ENCODE measurements around the gene FRMD4A.

The FRMD4A gene

DNA sequence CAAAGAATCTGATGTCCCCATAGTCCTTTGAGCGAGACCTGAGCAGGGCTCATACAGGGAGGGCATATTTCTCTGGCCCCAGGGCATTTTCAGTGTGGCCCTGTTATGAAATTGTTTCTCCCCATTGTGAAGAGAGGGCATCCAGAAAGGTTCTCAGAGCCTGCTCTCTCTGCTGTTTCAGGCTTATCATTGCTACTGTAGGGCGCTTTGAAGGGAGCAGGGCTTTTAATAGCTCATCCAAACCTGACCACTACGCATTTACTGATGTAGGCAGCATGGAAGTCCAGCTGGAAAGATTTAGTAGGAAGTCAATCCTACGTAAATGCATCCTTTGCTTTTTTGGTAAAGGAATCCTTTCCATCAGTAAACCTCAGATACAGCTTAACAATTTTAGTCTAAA is 675.9 kb downstream of the FRMD4A start:
- no peaks in the 10 kb centered on the region for H4K20me1 ChIP-seq (ENCODE audit: low read depth, low read length)
- no peaks in the 10 kb centered on the region for H3K9me2 ChIP-seq (replicated peaks; ENCODE audit: insufficient read depth, low read length)
- no peaks in the 10 kb centered on the region for H3K27me3 ChIP-seq (ENCODE audit: low read length)
- no peaks in the 10 kb centered on the region for H3K36me3 ChIP-seq (ENCODE audit: low read length)
- no peak overlapping the region for H2AFZ ChIP-seq (ENCODE audit: low read depth, low read length, severe bottlenecking)
- H3K4me2 ChIP-seq (ENCODE audit: low read depth, low read length, poor library complexity, severe bottlenecking), result no peak overlapping the region
- H3K79me2 ChIP-seq (ENCODE audit: insufficient read depth, low read length), result no peaks in the 10 kb centered on the region
- no peaks in the 10 kb centered on the region for H3F3A ChIP-seq (ENCODE audit: insufficient read depth)
- no peaks in the 10 kb centered on the region for H3K9me3 ChIP-seq (ENCODE audit: insufficient read depth, low read length)
- H3K4me3 ChIP-seq (ENCODE audit: insufficient read depth, low read length, poor library complexity, severe bottlenecking), result no peak overlapping the region
- TF ChIP-seq EZH2phosphoT487 (conservative IDR thresholded peaks at IDR 0.05; ENCODE audit: low read length), result no peak
- TF ChIP-seq CTCF (IDR thresholded peaks at IDR 0.05; ENCODE audit: insufficient read depth, low read length, poor library complexity, severe bottlenecking), result no peak
- no peak overlapping the region for H3K27ac ChIP-seq (ENCODE audit: low read depth, low read length)
- no peak overlapping the region for H3K9ac ChIP-seq (ENCODE audit: low read length)

GRCh38 chr10:13654118-13654830 is 676.5 kb downstream of the FRMD4A start:
- no peaks in the 10 kb centered on the region for H3K79me2 ChIP-seq (ENCODE audit: insufficient read depth, low read length)
- no peaks in the 10 kb centered on the region for H3K9me2 ChIP-seq (replicated peaks; ENCODE audit: insufficient read depth, low read length)
- no peaks in the 10 kb centered on the region for H3F3A ChIP-seq (ENCODE audit: insufficient read depth)
- TF ChIP-seq CTCF (IDR thresholded peaks at IDR 0.05; ENCODE audit: insufficient read depth, low read length, poor library complexity, severe bottlenecking) (no peak), EZH2phosphoT487 (conservative IDR thresholded peaks at IDR 0.05; ENCODE audit: low read length) (no peak)
- no peak overlapping the region for H3K4me3 ChIP-seq (ENCODE audit: insufficient read depth, low read length, poor library complexity, severe bottlenecking)
- no peaks in the 10 kb centered on the region for H3K9me3 ChIP-seq (ENCODE audit: insufficient read depth, low read length)
- H2AFZ ChIP-seq (ENCODE audit: low read depth, low read length, severe bottlenecking), result no peak overlapping the region
- no peaks in the 10 kb centered on the region for H3K27me3 ChIP-seq (ENCODE audit: low read length)
- H4K20me1 ChIP-seq (ENCODE audit: low read depth, low read length), result no peaks in the 10 kb centered on the region
- H3K27ac ChIP-seq (ENCODE audit: low read depth, low read length), result no peak overlapping the region
- H3K9ac ChIP-seq (ENCODE audit: low read length), result no peak overlapping the region
- no peak overlapping the region for H3K4me2 ChIP-seq (ENCODE audit: low read depth, low read length, poor library complexity, severe bottlenecking)
- H3K36me3 ChIP-seq (ENCODE audit: low read length), result no peaks in the 10 kb centered on the region

GRCh38 chr10:13652860-13653259 is 677.9 kb downstream of the FRMD4A start:
- Histone ChIP-seq H3K4me2 (ENCODE audit: low read depth, low read length, poor library complexity, severe bottlenecking) (no peak overlapping the region), H3K9me2 (replicated peaks; ENCODE audit: insufficient read depth, low read length) (no peaks in the 10 kb centered on the region), H4K20me1 (ENCODE audit: low read depth, low read length) (no peaks in the 10 kb centered on the region), H3K27me3 (ENCODE audit: low read length) (no peaks in the 10 kb centered on the region), H3K36me3 (ENCODE audit: low read length) (no peaks in the 10 kb centered on the region), H3F3A (ENCODE audit: insufficient read depth) (no peaks in the 10 kb centered on the region), H3K27ac (ENCODE audit: low read depth, low read length) (no peak overlapping the region), H3K9me3 (ENCODE audit: insufficient read depth, low read length) (no peaks in the 10 kb centered on the region), H3K9ac (ENCODE audit: low read length) (no peak overlapping the region), H2AFZ (ENCODE audit: low read depth, low read length, severe bottlenecking) (no peak overlapping the region), H3K4me3 (ENCODE audit: insufficient read depth, low read length, poor library complexity, severe bottlenecking) (no peak overlapping the region), H3K79me2 (ENCODE audit: insufficient read depth, low read length) (no peaks in the 10 kb centered on the region)
- TF ChIP-seq CTCF (IDR thresholded peaks at IDR 0.05; ENCODE audit: insufficient read depth, low read length, poor library complexity, severe bottlenecking) (no peak), EZH2phosphoT487 (conservative IDR thresholded peaks at IDR 0.05; ENCODE audit: low read length) (no peak)

Data from SU-DHL-6 (cell line).